HG02870 (cell line): ENCODE measurements around the gene NXF2B.
"Not testable (repeated sequence)": the region's sequence is repeated elsewhere in the genome, so short reads cannot be mapped to it uniquely, and the experiment has no call there.

ENCODE experiments used
- ATAC-seq: cut with Tn5 transposase; IDR thresholded peaks from one replicate; pipeline ENCODE4 v1.9.1; 2021; ENCODE audit warnings: mild to moderate bottlenecking, moderate library complexity; ENCODE audit not compliant: unreplicated experiment

The NXF2B gene

GRCh38 chrX:102439908-102440307, at the start of gene NXF2B:
NXF2B (minus strand) TSS chrX:102440008; CDS start chrX:102380036, 59,972 bp downstream.
- not testable (repeated sequence) for ATAC-seq

- ATAC-seq = not testable (repeated sequence)
These were observed 39.0 kb upstream of the NXF2B start for GRCh38 chrX:102478765-102479164.

- ATAC-seq = not testable (repeated sequence)
These were observed 32.0 kb upstream of the NXF2B start, which contains the start of gene TCP11X2 for GRCh38 chrX:102471762-102472220. TCP11X2 (minus strand) TSS chrX:102471812.

- ATAC-seq = not testable (repeated sequence)
These were observed 30.4 kb upstream of the NXF2B start for GRCh38 chrX:102470215-102470614.

- not testable (repeated sequence) for ATAC-seq
These were observed 18.8 kb upstream of the NXF2B start for GRCh38 chrX:102458615-102459014.

GRCh38 chrX:102414493-102414892, 25.3 kb downstream of the NXF2B start:
- ATAC-seq = not testable (repeated sequence)

GRCh38 chrX:102345916-102346315, 93.9 kb downstream of the NXF2B start:
- peak; percentile 58 for ATAC-seq

GRCh38 chrX:102341867-102342266, 97.9 kb downstream of the NXF2B start:
- ATAC-seq = no peak

- ATAC-seq = no peak
These were observed 100.2 kb downstream of the NXF2B start for GRCh38 chrX:102339312-102340298.

GRCh38 chrX:102338162-102338561, 101.6 kb downstream of the NXF2B start:
- no peak for ATAC-seq
